ENCODE measurements around the gene CACNA1B. TPM values are rescaled to one million over a fixed set of nuclear protein-coding genes. Genes with fewer than 3 reads are reported as not detected.

Gene CACNA1B
- total and polyA plus RNA-seq, 2 donors (not counting 1 experiment from before 2014, with no cell fraction given): 0.01 to 0.17 TPM

GRCh38 chr9:138050472-138051330, 173.1 kb downstream of the CACNA1B start:
- no peak for DNase-seq (ENCODE audit: low read depth in 2 of 2)
- Histone ChIP-seq H2AFZ (ENCODE audit: low read length) (no peak overlapping the region), H3K27ac (ENCODE audit: insufficient read depth, low read length) (no peak overlapping the region), H3K4me2 (ENCODE audit: extremely low read depth, insufficient read depth, low read length) (no peak overlapping the region), H3K4me1 (ENCODE audit: control insufficient read depth, extremely low read depth, insufficient read depth, low read length) (no peaks in the 10 kb centered on the region), H3K79me2 (ENCODE audit: control insufficient read depth, insufficient read depth, low read length) (no peaks in the 10 kb centered on the region), H4K20me1 (ENCODE audit: control insufficient read depth, extremely low read depth, insufficient read depth, low read length) (no peaks in the 10 kb centered on the region), H3K36me3 (ENCODE audit: control insufficient read depth, insufficient read depth, low read length) (no peaks in the 10 kb centered on the region), H3K9me3 (ENCODE audit: control insufficient read depth, insufficient read depth, low read depth, low read length) (no peaks in the 10 kb centered on the region), H3K27me3 (ENCODE audit: control insufficient read depth, insufficient read depth, low read length) (no peaks in the 10 kb centered on the region), H3K4me3 (replicated peaks in 1 of 4; ENCODE audit: control extremely low read depth in 1 of 4, insufficient read depth in 1 of 4, low read depth in 3 of 4, low read length in 4 of 4) (no peak overlapping the region), H3K9ac (ENCODE audit: insufficient read depth, low read length) (no peak overlapping the region)
- TF ChIP-seq EZH2 (IDR thresholded peaks at IDR 0.05; ENCODE audit: low read length, missing control alignments): no peak
- TF ChIP-seq CTCF (conservative IDR thresholded peaks at IDR 0.05 in 1 of 2, IDR thresholded peaks at IDR 0.05 in 1 of 2; ENCODE audit: low read depth in 1 of 2, low read length in 2 of 2): no peak

GRCh38 chr9:138051586-138052321, 174.2 kb downstream of the CACNA1B start:
- no peak for DNase-seq (ENCODE audit: low read depth in 2 of 2)
- TF ChIP-seq CTCF (conservative IDR thresholded peaks at IDR 0.05 in 1 of 2, IDR thresholded peaks at IDR 0.05 in 1 of 2; ENCODE audit: low read depth in 1 of 2, low read length in 2 of 2) (no peak), EZH2 (IDR thresholded peaks at IDR 0.05; ENCODE audit: low read length, missing control alignments) (no peak)
- no peaks in the 10 kb centered on the region for H3K27me3 ChIP-seq (ENCODE audit: control insufficient read depth, insufficient read depth, low read length)
- no peak overlapping the region for H3K4me2 ChIP-seq (ENCODE audit: extremely low read depth, insufficient read depth, low read length)
- H4K20me1 ChIP-seq (ENCODE audit: control insufficient read depth, extremely low read depth, insufficient read depth, low read length): no peaks in the 10 kb centered on the region
- H3K27ac ChIP-seq (ENCODE audit: insufficient read depth, low read length): no peak overlapping the region
- no peak overlapping the region for H2AFZ ChIP-seq (ENCODE audit: low read length)
- H3K4me1 ChIP-seq (ENCODE audit: control insufficient read depth, extremely low read depth, insufficient read depth, low read length): no peaks in the 10 kb centered on the region
- no peak overlapping the region for H3K4me3 ChIP-seq (replicated peaks in 1 of 4; ENCODE audit: control extremely low read depth in 1 of 4, insufficient read depth in 1 of 4, low read depth in 3 of 4, low read length in 4 of 4)
- H3K79me2 ChIP-seq (ENCODE audit: control insufficient read depth, insufficient read depth, low read length): no peaks in the 10 kb centered on the region
- no peaks in the 10 kb centered on the region for H3K9me3 ChIP-seq (ENCODE audit: control insufficient read depth, insufficient read depth, low read depth, low read length)
- no peaks in the 10 kb centered on the region for H3K36me3 ChIP-seq (ENCODE audit: control insufficient read depth, insufficient read depth, low read length)
- H3K9ac ChIP-seq (ENCODE audit: insufficient read depth, low read length): no peak overlapping the region

GRCh38 chr9:138052322-138052615, 174.7 kb downstream of the CACNA1B start:
- no peaks in the 10 kb centered on the region for H3K36me3 ChIP-seq (ENCODE audit: control insufficient read depth, insufficient read depth, low read length)
- no peak overlapping the region for H3K27ac ChIP-seq (ENCODE audit: insufficient read depth, low read length)
- no peak overlapping the region for H3K4me2 ChIP-seq (ENCODE audit: extremely low read depth, insufficient read depth, low read length)
- no peaks in the 10 kb centered on the region for H3K4me1 ChIP-seq (ENCODE audit: control insufficient read depth, extremely low read depth, insufficient read depth, low read length)
- no peak overlapping the region for H3K9ac ChIP-seq (ENCODE audit: insufficient read depth, low read length)
- no peak overlapping the region for H2AFZ ChIP-seq (ENCODE audit: low read length)
- H3K9me3 ChIP-seq (ENCODE audit: control insufficient read depth, insufficient read depth, low read depth, low read length): no peaks in the 10 kb centered on the region
- no peak overlapping the region for H3K4me3 ChIP-seq (replicated peaks in 1 of 4; ENCODE audit: control extremely low read depth in 1 of 4, insufficient read depth in 1 of 4, low read depth in 3 of 4, low read length in 4 of 4)
- TF ChIP-seq CTCF (conservative IDR thresholded peaks at IDR 0.05 in 1 of 2, IDR thresholded peaks at IDR 0.05 in 1 of 2; ENCODE audit: low read depth in 1 of 2, low read length in 2 of 2): no peak
- TF ChIP-seq EZH2 (IDR thresholded peaks at IDR 0.05; ENCODE audit: low read length, missing control alignments): no peak
- H3K79me2 ChIP-seq (ENCODE audit: control insufficient read depth, insufficient read depth, low read length): no peaks in the 10 kb centered on the region
- DNase-seq (ENCODE audit: low read depth in 2 of 2): no peak
- H4K20me1 ChIP-seq (ENCODE audit: control insufficient read depth, extremely low read depth, insufficient read depth, low read length): no peaks in the 10 kb centered on the region
- no peaks in the 10 kb centered on the region for H3K27me3 ChIP-seq (ENCODE audit: control insufficient read depth, insufficient read depth, low read length)

All from fibroblast of lung (primary cell).